Measurements from ENCODE around the gene CDK5RAP3. TPM values are rescaled to one million over a fixed set of nuclear protein-coding genes. Genes with fewer than 3 reads are reported as not detected.

Gene CDK5RAP3
- total RNA-seq, 1 experiment from 2014 or later: 255 TPM

DNA sequence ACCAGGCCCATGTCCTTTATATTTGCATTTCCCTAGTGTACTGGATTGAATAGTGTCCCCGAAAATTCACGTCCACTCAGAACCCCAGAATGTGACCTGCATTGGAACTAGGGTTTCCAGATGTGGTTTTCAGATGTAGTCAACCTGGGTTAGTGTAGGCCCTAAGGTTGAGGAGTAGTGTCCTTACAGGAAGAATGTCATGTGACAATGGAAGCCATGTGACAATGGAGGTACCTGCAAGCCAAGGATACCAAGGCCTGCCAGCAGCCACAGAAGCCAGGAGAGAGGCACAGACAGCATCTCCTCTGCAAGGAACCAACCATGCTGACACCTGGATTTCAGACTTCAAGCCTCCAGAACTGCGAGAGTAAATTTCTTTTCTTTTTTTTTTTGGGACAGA is 8.0 kb upstream of the CDK5RAP3 start:
- Histone ChIP-seq H3K4me1 (ENCODE audit: control insufficient read depth in 1 of 2, insufficient read depth in 2 of 2, low read length in 2 of 2) (peaks cover 20 to 38% of the 10 kb centered on the region in 2 experiments), H2AFZ (ENCODE audit: low read depth, low read length, poor library complexity, severe bottlenecking) (no peak overlapping the region), H3K27ac (ENCODE audit: low read depth, low read length) (no peak overlapping the region), H3K4me2 (ENCODE audit: low read length) (no peak overlapping the region), H4K20me1 (ENCODE audit: insufficient read depth) (no peaks in the 10 kb centered on the region), H3K9me2 (ENCODE audit: insufficient read depth) (no peaks in the 10 kb centered on the region), H3K9me3 (ENCODE audit: control insufficient read depth in 1 of 2, insufficient read depth in 1 of 2, low read depth in 1 of 2, low read length in 2 of 2) (no peaks in the 10 kb centered on the region), H3K9ac (ENCODE audit: low read length) (no peak overlapping the region), H3K36me3 (ENCODE audit: control insufficient read depth in 1 of 2, insufficient read depth in 2 of 2, low read length in 2 of 2) (no peaks in the 10 kb centered on the region), H3K79me2 (ENCODE audit: insufficient read depth, low read length) (no peaks in the 10 kb centered on the region), H3K4me3 (replicated peaks in 1 of 2; ENCODE audit: low read depth in 1 of 2, low read length in 2 of 2) (no peak overlapping the region), H3K27me3 (ENCODE audit: insufficient read depth, low read length) (no peaks in the 10 kb centered on the region)
- CTCF ChIA-PET: no interaction called here
- TF ChIP-seq CBX3 (IDR thresholded peaks at IDR 0.05; ENCODE audit: low read depth) (no peak), EZH2 (IDR thresholded peaks at IDR 0.05) (no peak), ZBTB33 (IDR thresholded peaks at IDR 0.05; ENCODE audit: extremely low read depth, insufficient replicate concordance, low read length) (no peak), FOSL1 (IDR thresholded peaks at IDR 0.05; ENCODE audit: low read depth) (no peak), CEBPB (IDR thresholded peaks at IDR 0.05; ENCODE audit: low read depth) (no peak), YY1 (IDR thresholded peaks at IDR 0.05; ENCODE audit: extremely low read depth, insufficient replicate concordance, low read depth, low read length) (no peak), SIN3A (IDR thresholded peaks at IDR 0.05; ENCODE audit: low read depth) (no peak), ELF1 (IDR thresholded peaks at IDR 0.05; ENCODE audit: borderline replicate concordance, low read depth) (no peak), EZH2phosphoT487 (IDR thresholded peaks at IDR 0.05; ENCODE audit: borderline replicate concordance) (no peak), POLR2AphosphoS5 (IDR thresholded peaks at IDR 0.05; ENCODE audit: low read depth, low read length) (no peak)
- DNase-seq (ENCODE audit: low read depth, low spot score): no peak
- RAD21 ChIA-PET (ENCODE audit: low non-redundant PET in 1 of 2, low total read pairs in 2 of 2, uncharacterized antibody in 2 of 2, unreplicated experiment in 2 of 2): no interaction called here
- POLR2A ChIA-PET: no interaction called here
- intact Hi-C loops (cut with micrococcal nuclease): no loop called here
- no peak for ATAC-seq
- BruUV-seq (replicated peaks): no TSS peak

Data from HCT116 (cell line).